ENCODE results near the gene SLC35A3.

DNA sequence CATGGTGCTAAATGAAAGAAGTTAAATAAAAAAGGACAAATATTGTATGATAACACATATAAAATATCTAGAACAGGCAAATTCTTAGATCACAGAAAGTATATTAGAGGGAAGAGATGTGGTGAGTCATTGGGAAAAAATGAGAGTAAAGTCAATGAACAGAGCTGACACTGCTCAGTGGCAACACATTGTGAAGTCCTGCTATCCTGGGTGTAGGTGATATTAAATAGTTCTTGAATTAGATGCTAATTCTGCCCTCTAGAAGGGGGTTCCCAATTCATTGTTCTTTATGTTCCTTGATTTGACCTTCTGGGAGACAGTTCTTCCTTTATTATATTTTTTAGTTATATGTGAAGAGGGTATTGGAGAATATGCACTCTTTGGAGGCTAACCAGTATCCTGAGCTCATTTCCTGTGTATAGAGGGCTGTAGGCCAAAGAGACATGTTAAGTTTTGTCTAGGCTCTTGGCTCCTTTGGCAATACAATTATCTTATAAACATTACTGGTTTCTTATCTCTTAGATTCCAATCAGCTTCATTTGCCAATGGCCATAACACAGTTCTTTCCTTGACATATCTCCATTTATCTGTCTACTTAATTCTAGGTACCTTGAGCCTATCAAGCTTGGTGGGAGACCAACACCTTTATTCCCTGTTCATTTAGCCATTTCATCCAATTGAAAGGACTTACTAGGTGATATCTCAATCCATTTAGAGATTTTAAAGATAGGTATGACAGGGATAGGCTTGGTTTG lies 6.6 kb upstream of the SLC35A3 start:
- TF ChIP-seq, protein P1, sequence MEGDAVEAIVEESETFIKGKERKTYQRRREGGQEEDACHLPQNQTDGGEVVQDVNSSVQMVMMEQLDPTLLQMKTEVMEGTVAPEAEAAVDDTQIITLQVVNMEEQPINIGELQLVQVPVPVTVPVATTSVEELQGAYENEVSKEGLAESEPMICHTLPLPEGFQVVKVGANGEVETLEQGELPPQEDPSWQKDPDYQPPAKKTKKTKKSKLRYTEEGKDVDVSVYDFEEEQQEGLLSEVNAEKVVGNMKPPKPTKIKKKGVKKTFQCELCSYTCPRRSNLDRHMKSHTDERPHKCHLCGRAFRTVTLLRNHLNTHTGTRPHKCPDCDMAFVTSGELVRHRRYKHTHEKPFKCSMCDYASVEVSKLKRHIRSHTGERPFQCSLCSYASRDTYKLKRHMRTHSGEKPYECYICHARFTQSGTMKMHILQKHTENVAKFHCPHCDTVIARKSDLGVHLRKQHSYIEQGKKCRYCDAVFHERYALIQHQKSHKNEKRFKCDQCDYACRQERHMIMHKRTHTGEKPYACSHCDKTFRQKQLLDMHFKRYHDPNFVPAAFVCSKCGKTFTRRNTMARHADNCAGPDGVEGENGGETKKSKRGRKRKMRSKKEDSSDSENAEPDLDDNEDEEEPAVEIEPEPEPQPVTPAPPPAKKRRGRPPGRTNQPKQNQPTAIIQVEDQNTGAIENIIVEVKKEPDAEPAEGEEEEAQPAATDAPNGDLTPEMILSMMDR (IDR thresholded peaks at IDR 0.05), result no peak
- TF ChIP-seq POLR2AphosphoS5 (IDR thresholded peaks at IDR 0.05), result no peak
- TF ChIP-seq EP300 (IDR thresholded peaks at IDR 0.05), result no peak
- TF ChIP-seq POLR2A (IDR thresholded peaks at IDR 0.05), result no peak

Measured in gastroesophageal sphincter (tissue), 3 donors.